Keratinocyte (primary cell): ENCODE results near the gene USP35. TPM values are rescaled to one million over a fixed set of nuclear protein-coding genes. Genes with fewer than 3 reads are reported as not detected.

Experiments used
- DNase-seq: peaks from one replicate; pipeline ENCODE4 v3.0.0-alpha.2; 2011; ENCODE audit warnings: low read depth, missing footprints, low spot score
- FAIRE-seq: peaks from 2 replicates; lab custom pipeline; 2011; peaks lifted over from hg19 to GRCh38; lab: Jason Lieb, UNC
- H2AFZ ChIP-seq: 2 replicates; pipeline ENCODE4 v1.6.0; 2012; ENCODE audit warnings: low read length, control low read depth, inconsistent platforms; ENCODE audit not compliant: control insufficient read depth
- H3K27ac ChIP-seq: 2 replicates; pipeline ENCODE4 v1.5.1; 2011; ENCODE audit warnings: low read length; ENCODE audit not compliant: control insufficient read depth, insufficient read depth
- H3K27me3 ChIP-seq: 3 replicates; pipeline ENCODE4 v1.6.0; 2011; ENCODE audit warnings: low read length; ENCODE audit not compliant: control insufficient read depth, insufficient read depth; ENCODE audit errors: extremely low read depth
- H3K36me3 ChIP-seq, 2 experiments: 2 replicates in 1 of 2; 3 replicates in 1 of 2; pipeline ENCODE4 v1.5.1; 2011; ENCODE audit warnings: low read length in 2 of 2, mild to moderate bottlenecking in 1 of 2; ENCODE audit not compliant: control insufficient read depth in 2 of 2, insufficient read depth in 2 of 2; ENCODE audit errors: extremely low read depth in 1 of 2
- H3K4me1 ChIP-seq: 3 replicates; pipeline ENCODE4 v1.5.1; 2011; ENCODE audit warnings: low read length; ENCODE audit not compliant: control insufficient read depth, insufficient read depth; ENCODE audit errors: extremely low read depth
- H3K4me2 ChIP-seq: 3 replicates; pipeline ENCODE4 v1.6.0; 2011; ENCODE audit warnings: low read depth, low read length; ENCODE audit not compliant: control insufficient read depth, insufficient read depth; ENCODE audit errors: extremely low read depth
- H3K4me3 ChIP-seq, 3 experiments: fragments of 200-600 bp in 1 of 3; sonication (generic) in 1 of 3; 2 replicates in 2 of 3; 3 replicates in 1 of 3; pipeline ENCODE4 v1.5.1; 2011 to 2016; ENCODE audit warnings: low read length in 3 of 3, mild to moderate bottlenecking in 3 of 3, control low read depth in 2 of 3, inconsistent platforms in 1 of 3, low read depth in 1 of 3, mixed read lengths in 1 of 3, mixed run types in 1 of 3, moderate library complexity in 1 of 3; ENCODE audit not compliant: control insufficient read depth in 2 of 3, insufficient read depth in 2 of 3; ENCODE audit errors: extremely low read depth in 1 of 3
- H3K79me2 ChIP-seq: 2 replicates; pipeline ENCODE4 v1.6.0; 2012; ENCODE audit warnings: low read length; ENCODE audit not compliant: control insufficient read depth, insufficient read depth
- H3K9ac ChIP-seq: 3 replicates; pipeline ENCODE4 v1.6.0; 2011; ENCODE audit warnings: low read length; ENCODE audit not compliant: control insufficient read depth, insufficient read depth; ENCODE audit errors: extremely low read depth
- H3K9me1 ChIP-seq: 3 replicates; pipeline ENCODE4 v1.6.0; 2011; ENCODE audit warnings: low read length; ENCODE audit not compliant: control insufficient read depth, insufficient read depth; ENCODE audit errors: extremely low read depth
- H3K9me3 ChIP-seq: 2 replicates; pipeline ENCODE4 v1.5.1; 2012; ENCODE audit warnings: low read depth, low read length; ENCODE audit not compliant: control insufficient read depth
- H4K20me1 ChIP-seq: 3 replicates; pipeline ENCODE4 v1.6.0; 2011; ENCODE audit warnings: low read length; ENCODE audit not compliant: control insufficient read depth, insufficient read depth; ENCODE audit errors: extremely low read depth
- EZH2 ChIP-seq: IDR thresholded peaks from one replicate; pipeline ENCODE4 v1.6.1; 2012; ENCODE audit warnings: inconsistent platforms, mild to moderate bottlenecking, low read length, moderate library complexity
- dilution Hi-C: fragments of 300-500 bp; cut with MboI; formaldehyde crosslinking; loops from one replicate; pipeline ENCODE4 v1.7.0; 2020; ENCODE audit warnings: low sequenced_read_pairs; ENCODE audit not compliant: extremely low pct_ligation_motif_present
- polyA plus RNA-seq, 5 experiments: library from polyadenylated mRNA; depleted of rRNA in 3 of 5; stranded (reverse) in 3 of 5; stranded (forward) in 1 of 5; unstranded in 1 of 5; fragments of >200 nt; gene quantifications; 1 replicate in 1 of 5; 2 replicates in 3 of 5; 3 replicates in 1 of 5; pipeline versions ENCODE4 v1.2.1 to v1.2.3, GENCODE V29; 2011 to 2012; ENCODE audit warnings: missing spikeins in 2 of 5, low read depth in 1 of 5, low replicate concordance in 1 of 5
- TF ChIP-seq, protein P1 (sequence below), 3 experiments: IDR thresholded peaks in 1 of 3; conservative IDR thresholded peaks in 1 of 3; optimal IDR thresholded peaks in 1 of 3; 2 replicates in 2 of 3; 3 replicates in 1 of 3; pipeline versions ENCODE3 to v1.5.1; 2011; ENCODE audit warnings: low read length in 3 of 3, mild to moderate bottlenecking in 3 of 3, moderate library complexity in 2 of 3, control low read depth in 1 of 3, inconsistent platforms in 1 of 3; ENCODE audit not compliant: insufficient read depth in 2 of 3; ENCODE audit errors: extremely low read depth in 1 of 3

Gene USP35
- polyA plus RNA-seq, 1 donor (not counting 4 experiments of a cell fraction or from before 2014, with no cell fraction given), result 5.0 TPM

DNA sequence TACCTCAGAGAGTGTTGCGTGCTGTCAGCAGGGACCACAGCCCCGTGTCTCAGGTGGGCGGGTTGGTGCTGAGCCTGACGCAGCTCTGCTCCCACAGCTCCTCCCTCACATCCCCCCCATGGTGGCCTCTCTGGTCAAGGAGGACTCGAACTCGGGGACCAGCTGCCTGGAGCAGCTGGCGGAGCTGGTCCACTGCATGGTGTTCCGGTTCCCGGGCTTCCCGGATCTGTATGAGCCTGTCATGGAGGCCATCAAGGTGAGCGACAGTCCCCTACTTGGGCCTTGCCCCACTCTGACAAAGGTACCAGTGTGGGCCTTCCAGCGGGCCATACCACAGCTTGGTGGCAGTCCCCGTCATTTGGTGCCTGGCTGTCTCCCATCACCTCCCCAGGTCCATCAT lies 11.8 kb downstream of the USP35 start:
- FAIRE-seq (no peak), DNase-seq (no peak)
- dilution Hi-C loops, result no loop called here

DNA sequence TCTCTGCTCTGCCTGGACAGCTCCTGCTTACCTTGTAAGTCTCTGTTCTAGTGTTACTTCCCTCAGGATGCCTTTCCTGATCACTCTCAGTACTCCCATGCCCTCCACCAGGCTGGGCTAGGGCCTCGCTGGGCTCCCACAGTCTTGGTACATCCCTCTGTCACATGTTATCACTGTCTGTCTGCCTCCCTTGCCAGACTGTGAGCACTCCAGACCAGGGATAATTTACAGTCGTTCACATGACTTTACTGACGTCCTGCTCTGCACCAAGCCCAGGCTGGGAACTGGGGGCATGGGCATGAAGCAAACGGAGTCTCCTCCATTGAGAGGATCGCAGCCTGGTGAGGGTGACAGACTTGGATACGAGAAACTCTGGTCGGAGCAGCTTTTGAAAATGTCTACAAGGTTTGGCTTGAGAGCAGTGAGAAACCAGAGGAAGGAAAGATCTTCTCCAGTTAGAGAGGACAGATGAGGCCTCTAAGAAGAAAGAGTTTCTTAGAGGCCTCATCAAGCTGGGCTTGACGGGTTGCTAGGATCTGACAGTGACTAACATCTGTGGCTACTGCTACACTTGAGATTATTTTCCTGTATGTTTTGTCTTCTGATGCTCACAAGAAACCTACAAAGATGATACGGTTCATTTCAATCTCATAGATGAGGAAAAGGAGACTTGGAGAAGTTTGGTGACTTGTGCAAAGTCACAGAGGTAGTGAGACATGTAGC lies 12.5 kb downstream of the USP35 start:
- Histone ChIP-seq H3K27ac (no peak overlapping the region), H3K9ac (no peak overlapping the region), H3K4me2 (no peak overlapping the region), H3K9me3 (no peaks in the 10 kb centered on the region), H3K9me1 (no peaks in the 10 kb centered on the region), H3K79me2 (peaks cover 2% of the 10 kb centered on the region), H2AFZ (no peak overlapping the region), H4K20me1 (peaks cover 3% of the 10 kb centered on the region), H3K4me1 (no peaks in the 10 kb centered on the region), H3K27me3 (no peaks in the 10 kb centered on the region), H3K4me3 (no peak overlapping the region), H3K36me3 (peaks cover 0 to 31% of the 10 kb centered on the region in 2 experiments)
- TF ChIP-seq, protein P1, sequence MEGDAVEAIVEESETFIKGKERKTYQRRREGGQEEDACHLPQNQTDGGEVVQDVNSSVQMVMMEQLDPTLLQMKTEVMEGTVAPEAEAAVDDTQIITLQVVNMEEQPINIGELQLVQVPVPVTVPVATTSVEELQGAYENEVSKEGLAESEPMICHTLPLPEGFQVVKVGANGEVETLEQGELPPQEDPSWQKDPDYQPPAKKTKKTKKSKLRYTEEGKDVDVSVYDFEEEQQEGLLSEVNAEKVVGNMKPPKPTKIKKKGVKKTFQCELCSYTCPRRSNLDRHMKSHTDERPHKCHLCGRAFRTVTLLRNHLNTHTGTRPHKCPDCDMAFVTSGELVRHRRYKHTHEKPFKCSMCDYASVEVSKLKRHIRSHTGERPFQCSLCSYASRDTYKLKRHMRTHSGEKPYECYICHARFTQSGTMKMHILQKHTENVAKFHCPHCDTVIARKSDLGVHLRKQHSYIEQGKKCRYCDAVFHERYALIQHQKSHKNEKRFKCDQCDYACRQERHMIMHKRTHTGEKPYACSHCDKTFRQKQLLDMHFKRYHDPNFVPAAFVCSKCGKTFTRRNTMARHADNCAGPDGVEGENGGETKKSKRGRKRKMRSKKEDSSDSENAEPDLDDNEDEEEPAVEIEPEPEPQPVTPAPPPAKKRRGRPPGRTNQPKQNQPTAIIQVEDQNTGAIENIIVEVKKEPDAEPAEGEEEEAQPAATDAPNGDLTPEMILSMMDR (optimal IDR thresholded peaks at IDR 0.05 in 1 of 3, IDR thresholded peaks at IDR 0.05 in 1 of 3, conservative IDR thresholded peaks at IDR 0.05 in 1 of 3; ENCODE audit: extremely low read depth in 1 of 3, insufficient read depth in 2 of 3, low read length in 3 of 3), result no peak
- TF ChIP-seq EZH2, result no peak
- dilution Hi-C loops, result no loop called here
- FAIRE-seq (no peak), DNase-seq (no peak)

More for the DNA sequence above, 11.8 kb downstream of the USP35 start:
- Histone ChIP-seq H3K27ac (no peak overlapping the region), H3K9me3 (no peaks in the 10 kb centered on the region), H3K36me3 (peaks cover 0 to 31% of the 10 kb centered on the region in 2 experiments), H3K4me2 (no peak overlapping the region), H2AFZ (no peak overlapping the region), H3K79me2 (peaks cover 2% of the 10 kb centered on the region), H3K4me1 (no peaks in the 10 kb centered on the region), H3K4me3 (no peak overlapping the region), H3K27me3 (no peaks in the 10 kb centered on the region), H4K20me1 (peaks cover 3% of the 10 kb centered on the region), H3K9me1 (no peaks in the 10 kb centered on the region), H3K9ac (no peak overlapping the region)
- TF ChIP-seq EZH2, result no peak
- TF ChIP-seq, protein P1 (optimal IDR thresholded peaks at IDR 0.05 in 1 of 3, IDR thresholded peaks at IDR 0.05 in 1 of 3, conservative IDR thresholded peaks at IDR 0.05 in 1 of 3; ENCODE audit: extremely low read depth in 1 of 3, insufficient read depth in 2 of 3, low read length in 3 of 3), result no peak
